H54 (cell line): ENCODE results near the gene PTS.
A peak's percentile ranks its signal among the peaks of the same experiment; 100 is the strongest.

Source experiments
- DNase-seq: peaks from one replicate; pipeline ENCODE4 v3.0.0; 2011; ENCODE audit warnings: low spot score, mixed read lengths; ENCODE audit not compliant: insufficient read length
- FAIRE-seq: peaks from 3 replicates; lab custom pipeline; 2011; peaks lifted over from hg19 to GRCh38; lab: Jason Lieb, UNC
- POLR2A ChIP-seq: IDR thresholded peaks from 2 replicates; pipeline ENCODE4 v1.6.1; 2011; ENCODE audit warnings: low read depth, mild to moderate bottlenecking, low read length

Gene PTS

GRCh38 chr11:112211536-112211935, 14.7 kb upstream of the PTS start:
- no peak for FAIRE-seq
- TF ChIP-seq POLR2A, result no peak
- no peak for DNase-seq

- no peak for TF ChIP-seq POLR2A
- FAIRE-seq, result no peak
- DNase-seq, result no peak
These were observed 13.9 kb upstream of the PTS start for GRCh38 chr11:112212290-112212689.

- FAIRE-seq, result no peak
These were observed 13.5 kb upstream of the PTS start for GRCh38 chr11:112212710-112213109.

GRCh38 chr11:112213753-112214152, 12.5 kb upstream of the PTS start:
- no peak for DNase-seq
- no peak for TF ChIP-seq POLR2A
- no peak for FAIRE-seq

More at GRCh38 chr11:112212710-112213109, 13.5 kb upstream of the PTS start:
- TF ChIP-seq POLR2A, result no peak
- no peak for DNase-seq

- no peak for FAIRE-seq
- DNase-seq, result no peak
- no peak for TF ChIP-seq POLR2A
These were observed 10.6 kb upstream of the PTS start for GRCh38 chr11:112215621-112216020.

- TF ChIP-seq POLR2A, result no peak
- DNase-seq (no peak), FAIRE-seq (no peak)
These were observed 9.6 kb upstream of the PTS start for GRCh38 chr11:112216561-112217105.

- DNase-seq (peak; percentile 33), FAIRE-seq (peak; percentile 43)
- TF ChIP-seq POLR2A, result no peak
These were observed 6.6 kb upstream of the PTS start for GRCh38 chr11:112219476-112220232.

GRCh38 chr11:112221274-112221835, 4.9 kb upstream of the PTS start:
- TF ChIP-seq POLR2A, result no peak
- DNase-seq, result no peak
- FAIRE-seq, result no peak

- DNase-seq (no peak), FAIRE-seq (no peak)
- no peak for TF ChIP-seq POLR2A
These were observed 3.9 kb upstream of the PTS start for GRCh38 chr11:112222303-112222702.

- no peak for DNase-seq
- TF ChIP-seq POLR2A, result no peak
- FAIRE-seq, result no peak
These were observed 3.1 kb upstream of the PTS start for GRCh38 chr11:112223121-112223520.

GRCh38 chr11:112223754-112224532, 2.3 kb upstream of the PTS start:
- DNase-seq (no peak), FAIRE-seq (no peak)
- no peak for TF ChIP-seq POLR2A

- peak; percentile 55 for DNase-seq
- no peak for FAIRE-seq
- no peak for TF ChIP-seq POLR2A
These were observed 521 bp upstream of the PTS start for GRCh38 chr11:112225753-112226061.

- FAIRE-seq, result no peak
- no peak for TF ChIP-seq POLR2A
These were observed 688 bp downstream of the PTS start for GRCh38 chr11:112226831-112227401.

GRCh38 chr11:112227471-112227870, 1.2 kb downstream of the PTS start:
- TF ChIP-seq POLR2A, result no peak
- DNase-seq (no peak), FAIRE-seq (no peak)

More at GRCh38 chr11:112226831-112227401, 688 bp downstream of the PTS start:
- DNase-seq, result no peak
